ENCODE results near the gene C10orf53. TPM values are rescaled to one million over a fixed set of nuclear protein-coding genes. Genes with fewer than 3 reads are reported as not detected.
A peak's percentile ranks its signal among the peaks of the same experiment; 100 is the strongest.

The C10orf53 gene
- total RNA-seq, 1 donor from 2014 or later: not detected

- Histone ChIP-seq H3K36me3 (ENCODE audit: control insufficient read depth, insufficient read depth, low read length) (no peaks in the 10 kb centered on the region), H3K27me3 (ENCODE audit: control insufficient read depth, insufficient read depth, low read length) (no peaks in the 10 kb centered on the region), H3K4me3 (ENCODE audit: low read depth, low read length) (no peak overlapping the region)
- TF ChIP-seq, protein P1, sequence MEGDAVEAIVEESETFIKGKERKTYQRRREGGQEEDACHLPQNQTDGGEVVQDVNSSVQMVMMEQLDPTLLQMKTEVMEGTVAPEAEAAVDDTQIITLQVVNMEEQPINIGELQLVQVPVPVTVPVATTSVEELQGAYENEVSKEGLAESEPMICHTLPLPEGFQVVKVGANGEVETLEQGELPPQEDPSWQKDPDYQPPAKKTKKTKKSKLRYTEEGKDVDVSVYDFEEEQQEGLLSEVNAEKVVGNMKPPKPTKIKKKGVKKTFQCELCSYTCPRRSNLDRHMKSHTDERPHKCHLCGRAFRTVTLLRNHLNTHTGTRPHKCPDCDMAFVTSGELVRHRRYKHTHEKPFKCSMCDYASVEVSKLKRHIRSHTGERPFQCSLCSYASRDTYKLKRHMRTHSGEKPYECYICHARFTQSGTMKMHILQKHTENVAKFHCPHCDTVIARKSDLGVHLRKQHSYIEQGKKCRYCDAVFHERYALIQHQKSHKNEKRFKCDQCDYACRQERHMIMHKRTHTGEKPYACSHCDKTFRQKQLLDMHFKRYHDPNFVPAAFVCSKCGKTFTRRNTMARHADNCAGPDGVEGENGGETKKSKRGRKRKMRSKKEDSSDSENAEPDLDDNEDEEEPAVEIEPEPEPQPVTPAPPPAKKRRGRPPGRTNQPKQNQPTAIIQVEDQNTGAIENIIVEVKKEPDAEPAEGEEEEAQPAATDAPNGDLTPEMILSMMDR (IDR thresholded peaks at IDR 0.05; ENCODE audit: insufficient read depth, low read length, severe bottlenecking): no peak
- no peak for FAIRE-seq
- DNase-seq (ENCODE audit: low read depth): no peak
Observed at GRCh38 chr10:49663596-49663995, 15.9 kb upstream of the C10orf53 start.

DNA sequence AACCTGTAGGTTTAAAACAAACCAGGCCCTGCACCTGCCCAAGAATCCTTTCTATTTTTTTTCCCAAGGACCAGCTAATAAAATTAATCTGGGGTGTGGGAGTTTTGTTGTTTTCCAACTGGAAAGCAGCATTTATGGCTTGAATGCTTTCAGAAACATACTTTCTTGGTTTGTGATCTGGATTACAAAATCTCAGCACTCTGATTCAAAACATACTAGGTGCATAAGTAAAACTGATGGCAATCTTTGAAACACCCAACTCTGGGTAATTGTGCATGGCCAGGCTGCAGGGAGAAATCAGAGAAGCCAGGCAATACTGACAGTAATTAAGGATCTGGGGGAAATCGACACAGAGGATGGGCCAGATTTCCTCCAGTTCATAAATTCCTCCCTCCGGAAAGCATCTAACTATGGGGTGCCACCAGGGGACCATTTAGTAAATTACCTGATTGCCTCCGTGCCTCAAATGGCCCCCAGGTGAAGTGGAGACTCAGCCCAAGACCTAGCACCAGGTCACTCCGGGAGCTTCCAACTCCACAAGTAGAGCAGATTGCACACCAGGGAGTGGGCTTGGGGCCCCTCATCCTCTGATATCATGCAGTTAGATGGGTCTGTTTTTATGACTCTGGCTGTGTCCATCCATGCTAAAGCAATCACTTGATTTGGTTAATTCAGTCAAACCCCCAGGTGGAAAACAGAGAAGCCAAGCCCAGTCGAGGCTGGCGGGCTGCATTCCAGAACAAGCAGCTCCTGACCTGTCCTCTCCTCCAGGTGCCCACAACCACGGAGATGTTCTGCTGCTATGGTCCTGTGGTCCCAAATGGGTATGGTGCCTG, 15.2 kb upstream of the C10orf53 start:
- Histone ChIP-seq H3K4me3 (ENCODE audit: low read depth, low read length) (no peak overlapping the region), H3K36me3 (ENCODE audit: control insufficient read depth, insufficient read depth, low read length) (no peaks in the 10 kb centered on the region), H3K27me3 (ENCODE audit: control insufficient read depth, insufficient read depth, low read length) (no peaks in the 10 kb centered on the region)
- no peak for FAIRE-seq
- TF ChIP-seq, protein P1 (IDR thresholded peaks at IDR 0.05; ENCODE audit: insufficient read depth, low read length, severe bottlenecking): no peak
- DNase-seq (ENCODE audit: low read depth): no peak

- FAIRE-seq: peak; percentile 43
Observed at GRCh38 chr10:49664842-49665355, 14.6 kb upstream of the C10orf53 start.

DNA sequence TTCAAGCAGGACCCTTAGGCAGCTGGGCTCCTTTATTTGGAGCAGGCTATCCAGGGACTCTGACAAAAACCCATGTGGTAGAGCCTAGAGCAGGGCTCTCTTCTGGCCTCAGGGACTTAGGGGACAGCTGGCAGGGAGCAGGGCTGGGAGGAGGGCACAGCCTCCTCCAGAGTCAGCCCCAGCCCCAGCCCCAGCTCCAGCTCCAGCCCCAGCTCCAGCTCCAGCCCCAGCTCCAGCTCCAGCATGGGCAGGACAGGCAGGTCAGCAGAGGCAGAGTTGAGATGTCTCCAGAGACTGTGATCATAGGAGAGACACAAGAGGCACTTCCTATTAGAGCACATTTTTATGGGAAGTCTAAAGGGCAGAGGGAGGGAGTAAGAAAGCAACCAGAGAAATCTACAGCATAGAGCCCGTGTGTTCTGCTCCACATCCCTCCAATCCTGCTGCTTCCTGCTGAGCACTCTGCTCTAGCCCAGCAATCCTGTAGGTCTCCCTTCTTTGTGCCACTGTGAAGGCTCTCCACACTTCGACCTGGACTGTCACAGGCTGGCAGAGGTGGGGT, 13.3 kb upstream of the C10orf53 start:
- Histone ChIP-seq H3K4me3 (ENCODE audit: low read depth, low read length) (no peak overlapping the region), H3K36me3 (ENCODE audit: control insufficient read depth, insufficient read depth, low read length) (no peaks in the 10 kb centered on the region), H3K27me3 (ENCODE audit: control insufficient read depth, insufficient read depth, low read length) (no peaks in the 10 kb centered on the region)
- TF ChIP-seq, protein P1 (IDR thresholded peaks at IDR 0.05; ENCODE audit: insufficient read depth, low read length, severe bottlenecking): no peak
- FAIRE-seq: no peak
- DNase-seq (ENCODE audit: low read depth): no peak

More at GRCh38 chr10:49664842-49665355, 14.6 kb upstream of the C10orf53 start:
- no peak for DNase-seq (ENCODE audit: low read depth)
- TF ChIP-seq, protein P1 (IDR thresholded peaks at IDR 0.05; ENCODE audit: insufficient read depth, low read length, severe bottlenecking): no peak
- Histone ChIP-seq H3K4me3 (ENCODE audit: low read depth, low read length) (no peak overlapping the region), H3K27me3 (ENCODE audit: control insufficient read depth, insufficient read depth, low read length) (no peaks in the 10 kb centered on the region), H3K36me3 (ENCODE audit: control insufficient read depth, insufficient read depth, low read length) (no peaks in the 10 kb centered on the region)

DNA sequence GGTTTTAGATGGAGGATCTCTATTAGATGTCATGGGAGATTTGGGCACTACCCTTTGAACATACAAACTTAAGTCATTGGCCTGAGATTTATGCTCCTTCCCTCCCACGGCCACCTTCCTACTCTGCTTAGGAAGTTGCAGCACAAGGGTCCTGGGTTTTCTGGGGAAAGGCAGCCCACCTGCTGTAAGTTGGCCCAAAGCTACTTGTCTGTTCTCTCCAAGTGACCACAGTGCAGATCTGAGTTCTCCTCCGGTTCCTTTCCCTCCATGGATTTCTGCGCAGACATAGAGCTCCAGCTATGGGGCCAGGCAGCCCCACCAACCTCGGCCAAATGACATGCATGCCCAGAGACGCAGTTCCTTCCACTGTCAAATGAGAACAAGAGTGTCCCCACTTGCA, 12.8 kb upstream of the C10orf53 start:
- Histone ChIP-seq H3K36me3 (ENCODE audit: control insufficient read depth, insufficient read depth, low read length) (no peaks in the 10 kb centered on the region), H3K27me3 (ENCODE audit: control insufficient read depth, insufficient read depth, low read length) (no peaks in the 10 kb centered on the region), H3K4me3 (ENCODE audit: low read depth, low read length) (no peak overlapping the region)
- FAIRE-seq (no peak), DNase-seq (ENCODE audit: low read depth) (no peak)
- TF ChIP-seq, protein P1 (IDR thresholded peaks at IDR 0.05; ENCODE audit: insufficient read depth, low read length, severe bottlenecking): no peak

Data from bronchial epithelial cell (primary cell).